ENCODE results near the gene EFNB2.

- no peak for TF ChIP-seq ZNF234 (CRISPR knock-in tag; conservative IDR thresholded peaks at IDR 0.05)
- TF ChIP-seq NFE2L1 (CRISPR knock-in tag; IDR thresholded peaks at IDR 0.05; ENCODE audit: borderline replicate concordance): no peak
- TF ChIP-seq CAMTA2 (CRISPR knock-in tag; IDR thresholded peaks at IDR 0.05; ENCODE audit: borderline replicate concordance): no peak
- no peak for TF ChIP-seq JUNB (CRISPR knock-in tag; IDR thresholded peaks at IDR 0.05; ENCODE audit: borderline replicate concordance)
- no peak for TF ChIP-seq E2F1 (CRISPR knock-in tag; IDR thresholded peaks at IDR 0.05)
- TF ChIP-seq XRCC5 (optimal IDR thresholded peaks at IDR 0.05; ENCODE audit: low read length): no peak
- no peak for TF ChIP-seq SUZ12 (IDR thresholded peaks at IDR 0.05; ENCODE audit: low read depth, low read length)
- no peak for TF ChIP-seq ZNF749 (CRISPR knock-in tag; IDR thresholded peaks at IDR 0.05; ENCODE audit: borderline replicate concordance)
- TF ChIP-seq JDP2 (CRISPR knock-in tag; IDR thresholded peaks at IDR 0.05; ENCODE audit: borderline replicate concordance): no peak
Measured at GRCh38 chr13:106449096-106449495, 86.4 kb downstream of the EFNB2 start.
